Vagina (tissue), 2 donors: ENCODE measurements around the gene KCNE5. TPM values are rescaled to one million over a fixed set of nuclear protein-coding genes. Genes with fewer than 3 reads are reported as not detected.
A peak's percentile ranks its signal among the peaks of the same experiment; 100 is the strongest.
"Not testable (repeated sequence)": the region's sequence is repeated elsewhere in the genome, so short reads cannot be mapped to it uniquely, and the experiment has no call there.

Experiments used
- DNase-seq, 2 donors: peaks; one replicate each; pipeline ENCODE4 v3.0.0-alpha.2; 2017; ENCODE audit errors: extremely low spot score in 2 of 2
- H3K27ac ChIP-seq: fragments of 200-600 bp; sonication (generic); one replicate; pipeline ENCODE4 v1.5.1; 2019
- H3K27me3 ChIP-seq: fragments of 200-600 bp; sonication (generic); one replicate; pipeline ENCODE4 v1.5.1; 2019
- H3K36me3 ChIP-seq, 2 donors: fragments of 200-600 bp; sonication (generic); one replicate each; pipeline ENCODE4 v1.5.1; 2017 to 2019
- H3K4me1 ChIP-seq: fragments of 200-600 bp; sonication (generic); one replicate; pipeline ENCODE4 v1.5.1; 2019
- H3K4me3 ChIP-seq, 2 donors: fragments of 200-600 bp; sonication (generic); 1 replicate in 1 of 2; 2 replicates in 1 of 2; pipeline ENCODE4 v1.5.1; 2016 to 2019
- H3K9me3 ChIP-seq: fragments of 200-600 bp; sonication (generic); one replicate; pipeline ENCODE4 v1.5.1; 2019
- CTCF ChIP-seq, 3 experiments: fragments of 450-650 bp in 2 of 3; fragments of 200-600 bp in 1 of 3; sonication (generic) in 1 of 3; IDR thresholded peaks; one replicate each; pipeline ENCODE4 v1.5.1; 2017 to 2019; ENCODE audit warnings: antibody characterized with exemption in 3 of 3, mild to moderate bottlenecking in 2 of 3, moderate library complexity in 2 of 3
- POLR2A ChIP-seq, 2 donors: fragments of 450-650 bp; IDR thresholded peaks; one replicate each; pipeline ENCODE4 v1.6.1; 2017; ENCODE audit warnings: antibody characterized with exemption in 2 of 2, mild to moderate bottlenecking in 2 of 2, moderate library complexity in 2 of 2
- POLR2AphosphoS5 ChIP-seq, 2 donors: sonication (generic); formaldehyde crosslinking; IDR thresholded peaks; one replicate each; pipeline ENCODE4 v1.9.0; 2017; ENCODE audit warnings: antibody characterized with exemption in 2 of 2, mild to moderate bottlenecking in 2 of 2, low read depth in 1 of 2; ENCODE audit not compliant: insufficient read depth in 1 of 2
- intact Hi-C: fragments of 100-400 bp; cut with DNase I; formaldehyde crosslinking; loops from one replicate; pipeline ENCODE4 v1.15.1; 2023
- total RNA-seq: library from RNA; depleted of rRNA; stranded (reverse); fragments of >200 nt; gene quantifications from one replicate; pipeline ENCODE4 v1.2.3, GENCODE V29; 2016

Gene KCNE5, protein sequence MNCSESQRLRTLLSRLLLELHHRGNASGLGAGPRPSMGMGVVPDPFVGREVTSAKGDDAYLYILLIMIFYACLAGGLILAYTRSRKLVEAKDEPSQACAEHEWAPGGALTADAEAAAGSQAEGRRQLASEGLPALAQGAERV
- total RNA-seq = 1.2 TPM

GRCh38 chrX:109624641-109625616 is at the start of gene KCNE5:
TSS of gene KCNE5 (minus strand) at chrX:109625172. CDS start at chrX:109625020, 152 bp downstream.
- intact Hi-C loops = no loop called here
- Histone ChIP-seq H3K4me3 (peak within 1 kb of the TSS; percentile 21 to 36), H3K4me1 (no peaks in the 10 kb centered on the region), H3K27me3 (no peaks in the 10 kb centered on the region), H3K27ac (no peak within 1 kb of the TSS), H3K9me3 (no peaks in the 10 kb centered on the region), H3K36me3 (no peaks in the 10 kb centered on the region)
- no peak for DNase-seq
- no peak for TF ChIP-seq POLR2AphosphoS5 (IDR thresholded peaks at IDR 0.05; ENCODE audit: insufficient read depth in 1 of 2, low read depth in 1 of 2)
- TF ChIP-seq POLR2A (IDR thresholded peaks at IDR 0.05) = no peak
- TF ChIP-seq CTCF (IDR thresholded peaks at IDR 0.05) = no peak

DNA sequence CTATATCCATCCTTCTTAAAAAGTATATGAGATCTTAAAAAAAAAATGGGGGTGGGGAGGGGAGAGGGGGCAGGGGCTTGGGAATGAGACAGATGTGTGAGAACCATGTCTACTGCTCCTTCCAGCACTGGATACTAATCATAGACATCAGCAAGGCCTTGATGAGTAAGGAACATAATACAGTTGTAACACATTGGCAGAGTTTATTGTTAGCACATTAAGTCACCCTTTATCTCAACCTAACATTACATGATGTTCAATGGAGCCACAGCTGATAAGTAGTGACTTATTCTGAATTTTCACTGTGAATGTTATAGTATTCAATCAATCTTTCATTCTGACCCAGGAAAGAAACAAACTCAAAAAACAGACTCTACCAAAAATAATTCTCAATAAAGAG is 47.3 kb upstream of the KCNE5 start:
- no peak for TF ChIP-seq CTCF (IDR thresholded peaks at IDR 0.05)
- TF ChIP-seq POLR2AphosphoS5 (IDR thresholded peaks at IDR 0.05; ENCODE audit: insufficient read depth in 1 of 2, low read depth in 1 of 2) = no peak
- no peak for TF ChIP-seq POLR2A (IDR thresholded peaks at IDR 0.05)
- Histone ChIP-seq H3K9me3 (no peaks in the 10 kb centered on the region), H3K4me3 (no peak overlapping the region), H3K4me1 (no peaks in the 10 kb centered on the region), H3K36me3 (peaks cover 0 to 4% of the 10 kb centered on the region in 2 donors), H3K27me3 (no peaks in the 10 kb centered on the region), H3K27ac (no peak overlapping the region)
- intact Hi-C loops = no loop called here
- no peak for DNase-seq

DNA sequence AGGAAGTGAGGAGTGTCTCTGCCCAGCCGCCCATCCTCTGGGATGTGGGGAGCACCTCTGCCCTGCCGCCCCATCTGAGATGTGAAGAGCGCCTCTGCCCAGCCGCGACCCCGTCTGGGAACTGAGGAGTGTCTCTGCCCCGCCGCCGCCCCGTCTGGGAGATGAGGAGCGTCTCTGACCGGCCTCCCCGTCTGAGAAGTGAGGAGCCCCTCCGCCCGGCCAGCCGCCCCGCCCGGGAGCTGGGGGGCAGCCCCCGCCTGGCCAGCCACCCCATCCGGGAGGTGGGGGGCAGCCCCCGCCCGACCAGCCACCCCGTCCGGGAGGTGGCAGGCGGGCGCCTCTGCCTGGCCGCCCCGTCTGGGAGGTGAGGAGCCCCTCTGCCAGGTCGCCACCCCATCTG is 46.2 kb upstream of the KCNE5 start:
- intact Hi-C loops, H3K27ac ChIP-seq, DNase-seq, H3K36me3 ChIP-seq, H3K9me3 ChIP-seq, H3K4me1 ChIP-seq, H3K4me3 ChIP-seq, H3K27me3 ChIP-seq: not testable (repeated sequence)

DNA sequence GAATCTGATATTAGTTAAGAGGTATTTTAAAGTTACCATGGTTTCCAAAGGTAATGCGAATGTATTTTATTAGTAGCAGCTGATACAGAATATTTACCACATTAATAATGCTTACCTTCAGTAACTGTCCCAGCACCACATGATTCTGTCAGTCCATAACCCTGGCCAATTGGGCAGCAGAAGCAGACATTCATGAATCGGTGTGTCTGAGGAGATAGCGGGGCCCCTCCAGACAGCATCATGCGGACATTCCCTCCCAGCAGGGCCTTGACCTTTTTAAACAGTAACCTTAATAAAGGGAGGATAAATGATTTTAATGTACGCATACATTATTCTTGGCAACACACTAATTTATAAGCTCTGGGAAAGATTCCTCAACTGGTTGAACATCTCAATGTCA is 43.0 kb upstream of the KCNE5 start:
- intact Hi-C loops = no loop called here
- peaks cover 0 to 4% of the 10 kb centered on the region in 2 donors for H3K36me3 ChIP-seq
- H3K4me3 ChIP-seq = no peak overlapping the region
- H3K9me3 ChIP-seq = no peaks in the 10 kb centered on the region
- no peaks in the 10 kb centered on the region for H3K4me1 ChIP-seq
- H3K27ac ChIP-seq = no peak overlapping the region
- no peaks in the 10 kb centered on the region for H3K27me3 ChIP-seq
- no peak for DNase-seq
- TF ChIP-seq CTCF (IDR thresholded peaks at IDR 0.05) (no peak), POLR2A (IDR thresholded peaks at IDR 0.05) (no peak), POLR2AphosphoS5 (IDR thresholded peaks at IDR 0.05; ENCODE audit: insufficient read depth in 1 of 2, low read depth in 1 of 2) (no peak)

DNA sequence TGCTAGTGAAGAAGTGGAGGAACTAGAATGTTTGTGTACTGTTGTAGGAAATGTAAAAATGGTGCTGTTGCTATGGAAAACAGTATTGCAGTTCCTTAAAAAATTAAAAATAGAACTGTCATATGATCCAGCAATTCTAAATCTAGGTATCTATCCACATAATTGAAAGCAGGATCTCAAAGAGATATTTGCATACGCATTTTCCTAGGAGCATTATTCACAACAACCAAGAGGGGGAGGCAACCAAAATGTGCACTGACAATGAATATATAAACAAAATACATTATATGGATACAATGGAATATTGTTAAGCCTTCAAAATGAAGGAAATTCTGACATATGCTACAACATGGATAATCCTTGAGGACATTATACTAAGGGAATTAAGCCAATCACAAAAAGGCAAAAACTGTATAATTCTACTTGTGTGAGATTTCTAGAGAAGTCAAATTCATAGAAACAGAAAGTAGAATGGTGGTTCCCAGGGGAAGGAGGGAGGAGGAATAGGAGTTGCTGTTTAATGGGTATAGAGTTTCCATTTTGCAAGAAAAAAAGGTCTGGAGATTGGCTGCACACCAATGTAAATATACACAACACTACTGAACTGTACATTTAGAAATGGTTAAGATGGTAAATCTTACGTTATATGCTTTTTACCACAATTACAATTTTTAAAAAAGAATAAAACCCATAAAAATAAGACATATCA is 35.6 kb upstream of the KCNE5 start:
- Histone ChIP-seq H3K27me3 (no peaks in the 10 kb centered on the region), H3K27ac (no peak overlapping the region), H3K4me1 (no peaks in the 10 kb centered on the region), H3K4me3 (no peak overlapping the region), H3K36me3 (no peaks in the 10 kb centered on the region), H3K9me3 (no peaks in the 10 kb centered on the region)
- intact Hi-C loops = no loop called here
- TF ChIP-seq POLR2A (IDR thresholded peaks at IDR 0.05) (no peak), CTCF (IDR thresholded peaks at IDR 0.05) (no peak), POLR2AphosphoS5 (IDR thresholded peaks at IDR 0.05; ENCODE audit: insufficient read depth in 1 of 2, low read depth in 1 of 2) (no peak)
- no peak for DNase-seq
